GM12878 (cell line): ENCODE measurements around the gene MYLIP. TPM values are rescaled to one million over a fixed set of nuclear protein-coding genes. Genes with fewer than 3 reads are reported as not detected.

Source experiments
- ATAC-seq: fragments of 200-7000 bp; cut with Tn5 transposase; 3 replicates; pipeline ENCODE4 v1.9.1; 2020; ENCODE audit warnings: mild to moderate bottlenecking, moderate library complexity
- BruUV-seq: library from RNA; stranded (reverse); fragments of 400-500 nt; replicated peaks from 2 replicates; lab custom pipeline; 2021; lab: Mats Ljungman, UMichigan
- CTCF ChIA-PET: fragments of 300-600 bp; sonication (Branson Sonifier 250); formaldehyde crosslinking; extraction: SDS; loops from one replicate; lab custom pipeline; 2021; ENCODE audit warnings: inconsistent platforms; lab: Yijun Ruan, JAX
- POLR2A ChIA-PET: fragments of 350-600 bp; formaldehyde crosslinking; extraction: SDS; loops from one replicate; lab custom pipeline; 2021; ENCODE audit warnings: inconsistent platforms; lab: Charles Lee
- RAD21 ChIA-PET: fragments of 300-600 bp; sonication (Branson Sonifier 250); formaldehyde crosslinking; loops from one replicate; lab custom pipeline; 2023; ENCODE audit warnings: antibody characterized with exemption; ENCODE audit not compliant: unreplicated experiment; lab: Charles Lee
- SMC1A ChIA-PET: fragments of 300-600 bp; sonication (Branson Sonifier 250); formaldehyde crosslinking; loops from one replicate; lab custom pipeline; 2023; ENCODE audit not compliant: unreplicated experiment, uncharacterized antibody; lab: Charles Lee
- DNase-seq: peaks from one replicate; pipeline ENCODE4 v3.0.0-alpha.2; 2011; ENCODE audit warnings: low read depth, low spot score
- FAIRE-seq: peaks from 3 replicates; lab custom pipeline; 2011; peaks lifted over from hg19 to GRCh38; lab: Jason Lieb, UNC
- H2AFZ ChIP-seq: 2 replicates; pipeline ENCODE4 v1.6.0; 2011; ENCODE audit warnings: low read depth, low read length, control low read depth; ENCODE audit not compliant: control insufficient read depth
- H3K27ac ChIP-seq: 2 replicates; pipeline ENCODE4 v1.5.1; 2011; ENCODE audit warnings: control low read depth; ENCODE audit not compliant: control insufficient read depth, insufficient read depth
- H3K27me3 ChIP-seq, 2 experiments: replicated peaks in 1 of 2; 2 replicates each; pipeline versions ENCODE4 v1.6.0 to v1.6.1; 2011; ENCODE audit warnings: low read length in 1 of 2; ENCODE audit not compliant: control insufficient read depth in 2 of 2, insufficient read depth in 2 of 2
- H3K36me3 ChIP-seq, 2 experiments: 2 replicates each; pipeline ENCODE4 v1.5.1; 2011; ENCODE audit warnings: low read length in 1 of 2; ENCODE audit not compliant: control insufficient read depth in 2 of 2, insufficient read depth in 2 of 2
- H3K4me1 ChIP-seq: 2 replicates; pipeline ENCODE4 v1.6.1; 2011; ENCODE audit warnings: mild to moderate bottlenecking, low read length, moderate library complexity, mixed read lengths; ENCODE audit not compliant: control insufficient read depth, insufficient read depth
- H3K4me2 ChIP-seq: 2 replicates; pipeline ENCODE4 v1.6.0; 2011; ENCODE audit warnings: control low read depth; ENCODE audit not compliant: control insufficient read depth, insufficient read depth
- H3K4me3 ChIP-seq: fragments of 200-600 bp; sonication (generic); 2 replicates; pipeline ENCODE4 v1.5.1; 2016
- H3K79me2 ChIP-seq: 2 replicates; pipeline ENCODE4 v1.6.0; 2011; ENCODE audit warnings: low read length; ENCODE audit not compliant: control insufficient read depth, insufficient read depth
- H3K9ac ChIP-seq: 2 replicates; pipeline ENCODE4 v1.8.0; 2011; ENCODE audit warnings: low read length, control low read depth, mixed read lengths; ENCODE audit not compliant: control insufficient read depth, insufficient read depth
- H3K9me3 ChIP-seq: replicated peaks from 3 replicates; pipeline ENCODE4 v1.5.1; 2011; ENCODE audit warnings: mild to moderate bottlenecking, low read length; ENCODE audit not compliant: control insufficient read depth, insufficient read depth
- H4K20me1 ChIP-seq: 2 replicates; pipeline ENCODE4 v1.6.0; 2011; ENCODE audit not compliant: control insufficient read depth, insufficient read depth
- BCL11A ChIP-seq: IDR thresholded peaks from 2 replicates; pipeline ENCODE4 v1.6.1; 2011; ENCODE audit warnings: low read depth, low read length
- EP300 ChIP-seq, 2 experiments: fragments of 150-350 bp in 1 of 2; IDR thresholded peaks; 2 replicates each; pipeline ENCODE4 v1.6.1; 2011 to 2012; ENCODE audit warnings: low read depth in 2 of 2, low read length in 2 of 2, borderline replicate concordance in 1 of 2, improper control_type of control experiment in 1 of 2, inconsistent platforms in 1 of 2; ENCODE audit not compliant: control insufficient read depth in 1 of 2
- FOXK2 ChIP-seq: fragments of 450-650 bp; IDR thresholded peaks from 2 replicates; pipeline ENCODE4 v1.6.1; 2017; ENCODE audit warnings: mild to moderate bottlenecking, moderate library complexity
- HCFC1 ChIP-seq: fragments of 150-350 bp; IDR thresholded peaks from 2 replicates; pipeline ENCODE4 v1.6.1; 2014; ENCODE audit warnings: low read length
- KDM1A ChIP-seq: fragments of 200-600 bp; sonication (generic); IDR thresholded peaks from 2 replicates; pipeline ENCODE4 v1.6.1; 2016; ENCODE audit warnings: borderline replicate concordance
- MTA2 ChIP-seq: fragments of 450-650 bp; IDR thresholded peaks from 2 replicates; pipeline ENCODE4 v1.6.1; 2016; ENCODE audit warnings: low read depth, mild to moderate bottlenecking, moderate library complexity
- RAD51 ChIP-seq: fragments of 450-650 bp; IDR thresholded peaks from 2 replicates; pipeline ENCODE4 v1.6.1; 2016; ENCODE audit warnings: moderate library complexity, mild to moderate bottlenecking, inconsistent platforms
- SMAD1 ChIP-seq: fragments of 450-650 bp; IDR thresholded peaks from 2 replicates; pipeline ENCODE4 v1.6.1; 2018; ENCODE audit warnings: mild to moderate bottlenecking, low read depth; ENCODE audit not compliant: partially characterized antibody
- SMC3 ChIP-seq: IDR thresholded peaks from 2 replicates; pipeline ENCODE4 v1.6.1; 2011; ENCODE audit warnings: low read length, improper control_type of control experiment, borderline replicate concordance
- STAT3 ChIP-seq: IDR thresholded peaks from 2 replicates; pipeline ENCODE4 v1.6.1; 2011; ENCODE audit warnings: low read depth, low read length, improper control_type of control experiment
- ZNF207 ChIP-seq: fragments of 450-650 bp; IDR thresholded peaks from 2 replicates; pipeline ENCODE4 v1.6.1; 2014; ENCODE audit warnings: antibody characterized with exemption, mild to moderate bottlenecking, borderline replicate concordance
- WGBS: methylation state at CpG from one replicate; pipeline ENCODE4 v1.1.6; 2016; ENCODE audit warnings: low lambda C conversion rate; ENCODE audit not compliant: insufficient replicate concordance, insufficient coverage; ENCODE audit errors: missing lambda C conversion rate; 5-methylcytosine and 5-hydroxymethylcytosine counted together
- in situ Hi-C: fragments of 300-500 bp; cut with MboI; formaldehyde crosslinking; loops from 9 replicates; pipeline ENCODE4 v1.14.3; 2018; ENCODE audit warnings: mixed read lengths
- intact Hi-C: fragments of 100-400 bp; cut with micrococcal nuclease; formaldehyde crosslinking; loops from one replicate; pipeline ENCODE4 v1.14.2; 2022; ENCODE audit not compliant: unreplicated experiment
- polyA plus RNA-seq, 11 experiments: library from polyadenylated mRNA; depleted of rRNA in 4 of 11; unstranded in 6 of 11; stranded (reverse) in 5 of 11; fragments of >200 nt; fragmentation: Nextera tagmentation in 4 of 11; fragmentation: Illumina TruSeq in 1 of 11; extraction: Ambion mirVana in 4 of 11; extraction: Trizol in 1 of 11; gene quantifications; 1 replicate in 1 of 11; 2 replicates in 10 of 11; pipeline versions ENCODE4 v1.2.1 to v1.2.3, GENCODE V29; 2011 to 2016; ENCODE audit warnings: inconsistent platforms in 2 of 11, missing spikeins in 2 of 11, low read depth in 1 of 11
- total RNA-seq, 4 experiments: library from RNA; depleted of rRNA in 3 of 4; stranded (reverse); fragments of >200 nt in 3 of 4; fragmentation: Illumina TruSeq in 1 of 4; extraction: Trizol in 1 of 4; gene quantifications; 2 replicates each; pipeline versions ENCODE4 v1.2.1 to v1.2.3, GENCODE V29; 2013 to 2021
- TF ChIP-seq, protein P1 (sequence below): IDR thresholded peaks from 2 replicates; pipeline ENCODE4 v1.6.1; 2012; ENCODE audit warnings: improper control_type of control experiment, low read depth, low read length; ENCODE audit not compliant: insufficient replicate concordance
- TF ChIP-seq, protein P2 (sequence below): IDR thresholded peaks from 2 replicates; pipeline ENCODE4 v1.6.1; 2012; ENCODE audit warnings: low read depth, low read length, improper control_type of control experiment
- TF ChIP-seq, protein P3 (sequence below), 3 experiments: IDR thresholded peaks in 2 of 3; conservative IDR thresholded peaks in 1 of 3; 2 replicates each; pipeline ENCODE4 v1.5.1; 2011; ENCODE audit warnings: low read depth in 3 of 3, low read length in 3 of 3, mild to moderate bottlenecking in 3 of 3, control low read depth in 2 of 3, moderate library complexity in 2 of 3, inconsistent platforms in 1 of 3, mixed read lengths in 1 of 3; ENCODE audit not compliant: control insufficient read depth in 2 of 3, insufficient read depth in 1 of 3; ENCODE audit errors: extremely low read depth in 1 of 3

Gene MYLIP
- total and polyA plus RNA-seq, 10 of the 15 experiments (the other 5 are each of a cell fraction or from before 2014, with no cell fraction given), result 5.3 to 123 (median 12.5) TPM

DNA sequence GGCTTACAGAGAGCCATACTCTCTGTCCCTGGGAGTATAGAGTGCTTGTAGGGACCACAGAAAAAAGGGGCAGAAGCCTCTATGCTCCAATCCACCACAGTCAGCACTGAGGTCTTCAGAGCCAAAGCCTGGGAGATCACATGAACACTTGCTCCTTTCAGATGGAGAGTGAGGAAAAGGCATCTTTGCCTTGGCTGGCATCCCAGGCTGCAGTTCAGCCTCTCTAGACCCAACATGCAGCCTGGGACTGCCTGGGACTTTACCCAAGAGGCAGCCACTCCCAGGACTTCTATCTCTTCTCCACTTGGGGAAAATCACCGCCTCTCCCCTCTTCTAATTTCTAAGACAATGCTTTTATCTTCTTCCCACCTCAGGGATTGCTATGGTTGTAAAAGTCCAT is 46.5 kb upstream of the MYLIP start:
- ATAC-seq, result no peak
- Histone ChIP-seq H3K9ac (no peak overlapping the region), H3K4me3 (no peak overlapping the region), H3K27ac (no peak overlapping the region), H3K36me3 (no peaks in the 10 kb centered on the region), H2AFZ (no peak overlapping the region), H3K4me1 (peaks cover 12% of the 10 kb centered on the region), H3K4me2 (no peak overlapping the region), H3K79me2 (no peaks in the 10 kb centered on the region), H3K9me3 (no peaks in the 10 kb centered on the region), H4K20me1 (no peaks in the 10 kb centered on the region), H3K27me3 (no peaks in the 10 kb centered on the region)
- ChIA-PET CTCF (interaction anchor here (0.9 to 2.2 kb wide), 3 partner anchors 10 to 15 kb away, joined by 3 to 4 read pairs (median 3); no protein-coding TSS in a partner anchor), RAD21 (interaction anchor here (0.7 to 1.2 kb wide), 3 partner anchors 10 to 181 kb away, joined by 3 to 4 read pairs (median 3); no protein-coding TSS in a partner anchor), SMC1A (interaction anchor here (0.7 to 2.2 kb wide), 4 partner anchors 14 to 177 kb away, joined by 3 to 6 read pairs (median 4); no protein-coding TSS in a partner anchor), POLR2A (interaction anchor here (1.0 to 1.4 kb wide), 3 partner anchors 8 to 12 kb away, joined by 3 read pairs; no protein-coding TSS in a partner anchor)
- 56% methylated on average over 1 of the region's 1 CpG for WGBS
- intact Hi-C loops (no loop called here), in situ Hi-C loops (no loop called here)
- DNase-seq, result no peak
- BruUV-seq, result no TSS peak
- no peak for FAIRE-seq
- TF ChIP-seq BCL11A, result no peak
- TF ChIP-seq, protein P1, sequence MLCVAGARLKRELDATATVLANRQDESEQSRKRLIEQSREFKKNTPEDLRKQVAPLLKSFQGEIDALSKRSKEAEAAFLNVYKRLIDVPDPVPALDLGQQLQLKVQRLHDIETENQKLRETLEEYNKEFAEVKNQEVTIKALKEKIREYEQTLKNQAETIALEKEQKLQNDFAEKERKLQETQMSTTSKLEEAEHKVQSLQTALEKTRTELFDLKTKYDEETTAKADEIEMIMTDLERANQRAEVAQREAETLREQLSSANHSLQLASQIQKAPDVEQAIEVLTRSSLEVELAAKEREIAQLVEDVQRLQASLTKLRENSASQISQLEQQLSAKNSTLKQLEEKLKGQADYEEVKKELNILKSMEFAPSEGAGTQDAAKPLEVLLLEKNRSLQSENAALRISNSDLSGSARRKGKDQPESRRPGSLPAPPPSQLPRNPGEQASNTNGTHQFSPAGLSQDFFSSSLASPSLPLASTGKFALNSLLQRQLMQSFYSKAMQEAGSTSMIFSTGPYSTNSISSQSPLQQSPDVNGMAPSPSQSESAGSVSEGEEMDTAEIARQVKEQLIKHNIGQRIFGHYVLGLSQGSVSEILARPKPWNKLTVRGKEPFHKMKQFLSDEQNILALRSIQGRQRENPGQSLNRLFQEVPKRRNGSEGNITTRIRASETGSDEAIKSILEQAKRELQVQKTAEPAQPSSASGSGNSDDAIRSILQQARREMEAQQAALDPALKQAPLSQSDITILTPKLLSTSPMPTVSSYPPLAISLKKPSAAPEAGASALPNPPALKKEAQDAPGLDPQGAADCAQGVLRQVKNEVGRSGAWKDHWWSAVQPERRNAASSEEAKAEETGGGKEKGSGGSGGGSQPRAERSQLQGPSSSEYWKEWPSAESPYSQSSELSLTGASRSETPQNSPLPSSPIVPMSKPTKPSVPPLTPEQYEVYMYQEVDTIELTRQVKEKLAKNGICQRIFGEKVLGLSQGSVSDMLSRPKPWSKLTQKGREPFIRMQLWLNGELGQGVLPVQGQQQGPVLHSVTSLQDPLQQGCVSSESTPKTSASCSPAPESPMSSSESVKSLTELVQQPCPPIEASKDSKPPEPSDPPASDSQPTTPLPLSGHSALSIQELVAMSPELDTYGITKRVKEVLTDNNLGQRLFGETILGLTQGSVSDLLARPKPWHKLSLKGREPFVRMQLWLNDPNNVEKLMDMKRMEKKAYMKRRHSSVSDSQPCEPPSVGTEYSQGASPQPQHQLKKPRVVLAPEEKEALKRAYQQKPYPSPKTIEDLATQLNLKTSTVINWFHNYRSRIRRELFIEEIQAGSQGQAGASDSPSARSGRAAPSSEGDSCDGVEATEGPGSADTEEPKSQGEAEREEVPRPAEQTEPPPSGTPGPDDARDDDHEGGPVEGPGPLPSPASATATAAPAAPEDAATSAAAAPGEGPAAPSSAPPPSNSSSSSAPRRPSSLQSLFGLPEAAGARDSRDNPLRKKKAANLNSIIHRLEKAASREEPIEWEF, result no peak
- TF ChIP-seq ZNF207, result no peak
- no peak for TF ChIP-seq FOXK2
- no peak for TF ChIP-seq RAD51
- no peak for TF ChIP-seq EP300 (IDR thresholded peaks at IDR 0.05; ENCODE audit: borderline replicate concordance in 1 of 2, control insufficient read depth in 1 of 2, low read depth in 2 of 2, low read length in 2 of 2)
- no peak for TF ChIP-seq KDM1A
- TF ChIP-seq SMAD1, result no peak
- TF ChIP-seq STAT3, result no peak
- TF ChIP-seq, protein P2, sequence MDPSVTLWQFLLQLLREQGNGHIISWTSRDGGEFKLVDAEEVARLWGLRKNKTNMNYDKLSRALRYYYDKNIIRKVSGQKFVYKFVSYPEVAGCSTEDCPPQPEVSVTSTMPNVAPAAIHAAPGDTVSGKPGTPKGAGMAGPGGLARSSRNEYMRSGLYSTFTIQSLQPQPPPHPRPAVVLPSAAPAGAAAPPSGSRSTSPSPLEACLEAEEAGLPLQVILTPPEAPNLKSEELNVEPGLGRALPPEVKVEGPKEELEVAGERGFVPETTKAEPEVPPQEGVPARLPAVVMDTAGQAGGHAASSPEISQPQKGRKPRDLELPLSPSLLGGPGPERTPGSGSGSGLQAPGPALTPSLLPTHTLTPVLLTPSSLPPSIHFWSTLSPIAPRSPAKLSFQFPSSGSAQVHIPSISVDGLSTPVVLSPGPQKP, result no peak
- no peak for TF ChIP-seq MTA2
- TF ChIP-seq, protein P3, sequence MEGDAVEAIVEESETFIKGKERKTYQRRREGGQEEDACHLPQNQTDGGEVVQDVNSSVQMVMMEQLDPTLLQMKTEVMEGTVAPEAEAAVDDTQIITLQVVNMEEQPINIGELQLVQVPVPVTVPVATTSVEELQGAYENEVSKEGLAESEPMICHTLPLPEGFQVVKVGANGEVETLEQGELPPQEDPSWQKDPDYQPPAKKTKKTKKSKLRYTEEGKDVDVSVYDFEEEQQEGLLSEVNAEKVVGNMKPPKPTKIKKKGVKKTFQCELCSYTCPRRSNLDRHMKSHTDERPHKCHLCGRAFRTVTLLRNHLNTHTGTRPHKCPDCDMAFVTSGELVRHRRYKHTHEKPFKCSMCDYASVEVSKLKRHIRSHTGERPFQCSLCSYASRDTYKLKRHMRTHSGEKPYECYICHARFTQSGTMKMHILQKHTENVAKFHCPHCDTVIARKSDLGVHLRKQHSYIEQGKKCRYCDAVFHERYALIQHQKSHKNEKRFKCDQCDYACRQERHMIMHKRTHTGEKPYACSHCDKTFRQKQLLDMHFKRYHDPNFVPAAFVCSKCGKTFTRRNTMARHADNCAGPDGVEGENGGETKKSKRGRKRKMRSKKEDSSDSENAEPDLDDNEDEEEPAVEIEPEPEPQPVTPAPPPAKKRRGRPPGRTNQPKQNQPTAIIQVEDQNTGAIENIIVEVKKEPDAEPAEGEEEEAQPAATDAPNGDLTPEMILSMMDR (IDR thresholded peaks at IDR 0.05 in 2 of 3, conservative IDR thresholded peaks at IDR 0.05 in 1 of 3; ENCODE audit: control insufficient read depth in 2 of 3, extremely low read depth in 1 of 3, insufficient read depth in 1 of 3, low read depth in 3 of 3, low read length in 3 of 3), result no peak
- TF ChIP-seq HCFC1, result no peak
- TF ChIP-seq SMC3, result no peak
